ENCODE results near the gene IKZF3.

IKZF3 gene

DNA sequence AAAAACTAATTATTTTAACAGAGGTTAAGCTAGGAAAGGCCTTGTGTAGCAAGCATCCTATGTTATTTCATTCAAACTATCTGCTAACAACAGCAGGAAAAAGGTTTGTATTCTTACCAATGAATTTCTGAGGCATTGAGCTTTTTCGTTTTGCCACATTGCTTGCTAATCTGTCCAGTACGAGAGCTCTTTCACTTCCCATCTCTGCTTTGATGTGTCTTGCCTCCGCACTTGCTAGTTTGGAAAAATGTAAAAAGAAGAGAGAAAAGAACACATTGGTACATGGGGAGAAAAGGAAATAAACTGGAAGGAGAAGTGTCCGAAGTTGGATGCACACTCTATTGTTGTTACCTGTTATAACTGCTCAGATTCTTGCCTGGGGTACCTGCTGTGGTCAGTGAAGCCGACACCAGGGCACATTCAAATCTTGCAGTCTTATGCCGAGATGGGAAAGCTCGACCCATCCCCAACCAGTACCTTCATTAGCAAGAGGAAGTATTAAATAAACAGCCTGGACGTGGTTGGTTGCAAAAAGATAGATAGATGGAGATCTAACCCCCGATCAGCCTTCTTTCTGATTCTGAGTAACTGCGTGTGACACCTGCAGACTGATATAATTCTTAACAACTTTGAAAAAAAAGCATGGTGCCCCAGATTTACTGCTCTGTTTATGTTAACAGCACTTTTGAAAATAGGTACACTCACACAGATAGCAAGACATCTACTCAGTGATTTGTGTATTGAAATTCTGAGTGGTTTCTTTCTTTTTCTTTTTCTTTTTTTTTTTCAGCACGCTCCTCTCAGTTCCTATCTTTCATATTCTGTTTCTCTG lies 86.4 kb downstream of the IKZF3 start:
- DNase-seq (no peak), ATAC-seq (ENCODE audit: insufficient read depth, low read depth) (no peak)
- no peaks in the 10 kb centered on the region for H3K79me2 ChIP-seq (ENCODE audit: insufficient read depth, low read length)
- no peaks in the 10 kb centered on the region for H3K9me3 ChIP-seq (ENCODE audit: insufficient read depth, low read length, severe bottlenecking)
- no peak overlapping the region for H3K27ac ChIP-seq (ENCODE audit: low read length)
- H3K4me2 ChIP-seq (ENCODE audit: insufficient read depth, low read length): no peak overlapping the region
- no peaks in the 10 kb centered on the region for H4K20me1 ChIP-seq (ENCODE audit: insufficient read depth, low read length)
- H3K4me1 ChIP-seq (ENCODE audit: insufficient read depth, low read length): peaks cover 15% of the 10 kb centered on the region
- H2AFZ ChIP-seq (ENCODE audit: low read depth, low read length): no peak overlapping the region
- TF ChIP-seq CTCF (IDR thresholded peaks at IDR 0.05; ENCODE audit: borderline replicate concordance, extremely low read depth, low read length, poor library complexity, severe bottlenecking) (no peak), EZH2 (IDR thresholded peaks at IDR 0.05; ENCODE audit: borderline replicate concordance, low read depth, low read length, severe bottlenecking) (no peak)
- H3K27me3 ChIP-seq (ENCODE audit: insufficient read depth, low read length, poor library complexity): peaks cover 7% of the 10 kb centered on the region
- no peaks in the 10 kb centered on the region for H3K36me3 ChIP-seq (ENCODE audit: insufficient read depth, low read length)
- no peak overlapping the region for H3K9ac ChIP-seq (ENCODE audit: low read depth, low read length)
- no peak overlapping the region for H3K4me3 ChIP-seq (ENCODE audit: low read depth in 1 of 2, low read length in 2 of 2)

DNA sequence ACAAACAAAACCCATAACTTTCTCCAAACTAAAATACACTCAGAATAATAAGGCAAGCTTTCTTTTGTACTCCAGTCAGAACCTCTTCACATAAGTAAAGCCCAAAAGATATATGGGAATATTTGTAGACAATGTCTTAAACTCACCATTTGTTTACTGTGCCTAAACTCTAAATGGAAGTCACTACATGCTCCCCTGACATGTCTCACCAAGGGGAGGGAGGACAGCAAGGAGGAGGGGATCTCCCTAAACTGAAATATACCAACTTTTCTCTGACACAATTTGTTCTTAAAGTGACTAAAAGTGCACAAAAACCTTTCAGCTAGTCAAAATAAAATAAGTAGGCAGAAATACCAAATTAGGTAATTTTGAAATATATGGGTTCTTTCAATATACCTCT lies 87.9 kb downstream of the IKZF3 start:
- no peak overlapping the region for H3K9ac ChIP-seq (ENCODE audit: low read depth, low read length)

GRCh38 chr17:39775031-39775430 lies 89.1 kb downstream of the IKZF3 start:
- no peaks in the 10 kb centered on the region for H3K36me3 ChIP-seq (ENCODE audit: insufficient read depth, low read length)
- DNase-seq (no peak), ATAC-seq (ENCODE audit: insufficient read depth, low read depth) (no peak)
- H4K20me1 ChIP-seq (ENCODE audit: insufficient read depth, low read length): no peaks in the 10 kb centered on the region
- H3K27ac ChIP-seq (ENCODE audit: low read length): no peak overlapping the region
- no peak for TF ChIP-seq CTCF (IDR thresholded peaks at IDR 0.05; ENCODE audit: borderline replicate concordance, extremely low read depth, low read length, poor library complexity, severe bottlenecking)
- no peak for TF ChIP-seq EZH2 (IDR thresholded peaks at IDR 0.05; ENCODE audit: borderline replicate concordance, low read depth, low read length, severe bottlenecking)
- no peaks in the 10 kb centered on the region for H3K9me3 ChIP-seq (ENCODE audit: insufficient read depth, low read length, severe bottlenecking)
- H3K4me3 ChIP-seq (ENCODE audit: low read depth in 1 of 2, low read length in 2 of 2): no peak overlapping the region
- H2AFZ ChIP-seq (ENCODE audit: low read depth, low read length): no peak overlapping the region
- H3K4me1 ChIP-seq (ENCODE audit: insufficient read depth, low read length): peaks cover 24% of the 10 kb centered on the region
- H3K9ac ChIP-seq (ENCODE audit: low read depth, low read length): no peak overlapping the region
- H3K27me3 ChIP-seq (ENCODE audit: insufficient read depth, low read length, poor library complexity): no peaks in the 10 kb centered on the region
- H3K79me2 ChIP-seq (ENCODE audit: insufficient read depth, low read length): no peaks in the 10 kb centered on the region
- H3K4me2 ChIP-seq (ENCODE audit: insufficient read depth, low read length): no peak overlapping the region

More for the DNA sequence above, 87.9 kb downstream of the IKZF3 start:
- Histone ChIP-seq H3K9me3 (ENCODE audit: insufficient read depth, low read length, severe bottlenecking) (no peaks in the 10 kb centered on the region), H3K27ac (ENCODE audit: low read length) (no peak overlapping the region), H4K20me1 (ENCODE audit: insufficient read depth, low read length) (no peaks in the 10 kb centered on the region), H3K27me3 (ENCODE audit: insufficient read depth, low read length, poor library complexity) (no peaks in the 10 kb centered on the region), H2AFZ (ENCODE audit: low read depth, low read length) (no peak overlapping the region), H3K4me3 (ENCODE audit: low read depth in 1 of 2, low read length in 2 of 2) (no peak overlapping the region), H3K36me3 (ENCODE audit: insufficient read depth, low read length) (no peaks in the 10 kb centered on the region), H3K4me2 (ENCODE audit: insufficient read depth, low read length) (no peak overlapping the region), H3K79me2 (ENCODE audit: insufficient read depth, low read length) (no peaks in the 10 kb centered on the region), H3K4me1 (ENCODE audit: insufficient read depth, low read length) (peaks cover 18% of the 10 kb centered on the region)
- TF ChIP-seq CTCF (IDR thresholded peaks at IDR 0.05; ENCODE audit: borderline replicate concordance, extremely low read depth, low read length, poor library complexity, severe bottlenecking) (no peak), EZH2 (IDR thresholded peaks at IDR 0.05; ENCODE audit: borderline replicate concordance, low read depth, low read length, severe bottlenecking) (no peak)
- ATAC-seq (ENCODE audit: insufficient read depth, low read depth) (no peak), DNase-seq (no peak)
